H1 (cell line): Measurements from ENCODE around the gene NID1. TPM values are rescaled to one million over a fixed set of nuclear protein-coding genes. Genes with fewer than 3 reads are reported as not detected.

Experiments
- CTCF ChIA-PET: fragments of 300-600 bp; sonication (Branson Sonifier 250); formaldehyde crosslinking; loops from one replicate; lab custom pipeline; 2021; ENCODE audit not compliant: partially characterized antibody; lab: Charles Lee
- POLR2A ChIA-PET: fragments of 300-600 bp; sonication (Branson Sonifier 250); formaldehyde crosslinking; loops from one replicate; lab custom pipeline; 2021; ENCODE audit warnings: inconsistent platforms; ENCODE audit not compliant: partially characterized antibody; lab: Charles Lee
- DNase-seq, 2 experiments: peaks; one replicate each; pipeline versions ENCODE4 v3.0.0 to v3.0.0-alpha.2; 2010 to 2022; ENCODE audit warnings: low spot score in 2 of 2, low read depth in 1 of 2, mixed read lengths in 1 of 2
- FAIRE-seq: peaks from 2 replicates; lab custom pipeline; 2011; peaks lifted over from hg19 to GRCh38; lab: Jason Lieb, UNC
- H2AFZ ChIP-seq: 2 replicates; pipeline ENCODE4 v1.8.1; 2012; ENCODE audit warnings: low read length, inconsistent platforms
- H2AK5ac ChIP-seq: 2 replicates; pipeline ENCODE4 v1.6.1; 2013; ENCODE audit warnings: low read depth, low read length
- H2BK120ac ChIP-seq: replicated peaks from 2 replicates; pipeline ENCODE3; 2013; ENCODE audit warnings: low read depth, low read length, inconsistent platforms
- H2BK12ac ChIP-seq: 2 replicates; pipeline ENCODE4 v1.6.1; 2013; ENCODE audit warnings: low read depth, low read length
- H2BK15ac ChIP-seq: 2 replicates; pipeline ENCODE4 v1.6.1; 2013; ENCODE audit warnings: low read length
- H2BK20ac ChIP-seq: 2 replicates; pipeline ENCODE4 v1.6.1; 2013; ENCODE audit warnings: low read length
- H2BK5ac ChIP-seq: 2 replicates; pipeline ENCODE4 v1.6.1; 2013; ENCODE audit warnings: low read depth, low read length
- H3K14ac ChIP-seq: 2 replicates; pipeline ENCODE4 v1.6.1; 2013; ENCODE audit warnings: inconsistent platforms; ENCODE audit not compliant: insufficient read length
- H3K18ac ChIP-seq: 2 replicates; pipeline ENCODE4 v1.6.1; 2013; ENCODE audit warnings: low read length; ENCODE audit errors: extremely low read depth
- H3K23ac ChIP-seq: 2 replicates; pipeline ENCODE4 v1.6.1; 2013; ENCODE audit warnings: inconsistent platforms; ENCODE audit not compliant: insufficient read length
- H3K23me2 ChIP-seq: 2 replicates; pipeline ENCODE4 v1.6.1; 2013; ENCODE audit warnings: low read depth, low read length
- H3K27ac ChIP-seq: 2 replicates; pipeline ENCODE4 v1.6.1; 2011; ENCODE audit warnings: low read depth, low read length, inconsistent platforms
- H3K27me3 ChIP-seq, 4 experiments: replicated peaks in 1 of 4; 1 replicate in 1 of 4; 2 replicates in 3 of 4; pipeline versions ENCODE4 v1.6.1 to v1.8.1; 2011 to 2013; ENCODE audit warnings: low read length in 3 of 4, mild to moderate bottlenecking in 3 of 4, inconsistent platforms in 2 of 4, mixed read lengths in 2 of 4, moderate library complexity in 1 of 4; ENCODE audit not compliant: control insufficient read depth in 3 of 4, insufficient read depth in 3 of 4; ENCODE audit errors: extremely low read depth in 1 of 4
- H3K36me3 ChIP-seq, 4 experiments: 2 replicates each; pipeline versions ENCODE4 v1.6.1 to v1.8.1; 2011 to 2013; ENCODE audit warnings: mild to moderate bottlenecking in 4 of 4, low read length in 3 of 4, moderate library complexity in 2 of 4, control low read depth in 1 of 4, inconsistent platforms in 1 of 4; ENCODE audit not compliant: insufficient read depth in 4 of 4, control insufficient read depth in 2 of 4
- H3K4ac ChIP-seq: replicated peaks from 2 replicates; pipeline ENCODE3; 2013; ENCODE audit warnings: low read length, low read depth, mixed read lengths, inconsistent platforms; ENCODE audit not compliant: insufficient read length
- H3K4me1 ChIP-seq, 4 experiments: replicated peaks in 1 of 4; 1 replicate in 1 of 4; 2 replicates in 3 of 4; pipeline versions ENCODE4 v1.6.1 to v1.8.1; 2011 to 2013; ENCODE audit warnings: low read length in 3 of 4, inconsistent platforms in 2 of 4, mixed read lengths in 1 of 4; ENCODE audit not compliant: insufficient read depth in 4 of 4, control insufficient read depth in 3 of 4
- H3K4me2 ChIP-seq, 2 experiments: 2 replicates each; pipeline versions ENCODE4 v1.6.1 to v1.8.1; 2011 to 2013; ENCODE audit warnings: low read depth in 2 of 2, low read length in 2 of 2, control low read depth in 1 of 2, inconsistent platforms in 1 of 2, mild to moderate bottlenecking in 1 of 2; ENCODE audit not compliant: insufficient read depth in 1 of 2
- H3K4me3 ChIP-seq, 4 experiments: fragments of 200-600, 300-600 bp in 1 of 4; sonication (generic), shearing (Covaris generic), sonication (Bioruptor Twin) in 1 of 4; 2 replicates each; pipeline versions ENCODE4 v1.5.1 to v1.8.1; 2011 to 2016; ENCODE audit warnings: low read length in 4 of 4, low read depth in 3 of 4, control low read depth in 2 of 4, inconsistent platforms in 2 of 4, mild to moderate bottlenecking in 2 of 4, mixed read lengths in 1 of 4, moderate library complexity in 1 of 4; ENCODE audit not compliant: insufficient read depth in 2 of 4; ENCODE audit errors: extremely low read depth in 1 of 4
- H3K56ac ChIP-seq: replicated peaks from 2 replicates; pipeline ENCODE3; 2013; ENCODE audit warnings: low read depth, mild to moderate bottlenecking, mixed read lengths, low read length, inconsistent platforms; ENCODE audit not compliant: insufficient read length
- H3K79me1 ChIP-seq: 2 replicates; pipeline ENCODE4 v1.6.1; 2013; ENCODE audit warnings: low read depth, low read length, control low read depth
- H3K79me2 ChIP-seq, 2 experiments: 2 replicates each; pipeline versions ENCODE4 v1.6.1 to v1.8.1; 2012 to 2013; ENCODE audit warnings: low read length in 2 of 2, mild to moderate bottlenecking in 2 of 2, inconsistent platforms in 1 of 2; ENCODE audit not compliant: insufficient read depth in 2 of 2, control insufficient read depth in 1 of 2
- H3K9ac ChIP-seq, 4 experiments: replicated peaks in 1 of 4; 1 replicate in 1 of 4; 2 replicates in 3 of 4; pipeline versions ENCODE4 v1.6.1 to v1.8.1; 2011 to 2013; ENCODE audit warnings: low read depth in 3 of 4, low read length in 3 of 4, control low read depth in 2 of 4, mild to moderate bottlenecking in 2 of 4, moderate library complexity in 2 of 4, inconsistent platforms in 1 of 4; ENCODE audit errors: extremely low read depth in 1 of 4
- H3K9me3 ChIP-seq, 2 experiments: 2 replicates each; pipeline versions ENCODE4 v1.6.1 to v1.8.1; 2012 to 2013; ENCODE audit warnings: mild to moderate bottlenecking in 2 of 2, moderate library complexity in 2 of 2, control low read depth in 1 of 2, inconsistent platforms in 1 of 2, low read depth in 1 of 2, low read length in 1 of 2, mixed read lengths in 1 of 2; ENCODE audit not compliant: insufficient read depth in 2 of 2
- H4K20me1 ChIP-seq, 2 experiments: replicated peaks in 1 of 2; 2 replicates each; pipeline versions ENCODE3 to v1.8.1; 2011 to 2013; ENCODE audit warnings: inconsistent platforms in 2 of 2, low read length in 2 of 2, mild to moderate bottlenecking in 1 of 2; ENCODE audit not compliant: insufficient read depth in 2 of 2, control insufficient read depth in 1 of 2
- H4K5ac ChIP-seq: 2 replicates; pipeline ENCODE4 v1.6.1; 2013; ENCODE audit warnings: low read length, low read depth, mixed read lengths, inconsistent platforms; ENCODE audit not compliant: insufficient read length
- H4K8ac ChIP-seq: 2 replicates; pipeline ENCODE4 v1.8.0; 2013; ENCODE audit warnings: mild to moderate bottlenecking, moderate library complexity, low read length, inconsistent platforms; ENCODE audit not compliant: insufficient read depth; ENCODE audit errors: extremely low read depth
- H4K91ac ChIP-seq: replicated peaks from 2 replicates; pipeline ENCODE3; 2013; ENCODE audit warnings: low read length, mixed read lengths, inconsistent platforms; ENCODE audit not compliant: insufficient read length
- GABPA ChIP-seq: IDR thresholded peaks from 2 replicates; pipeline ENCODE4 v1.6.1; 2011; ENCODE audit warnings: mild to moderate bottlenecking, low read length, moderate library complexity, borderline replicate concordance; ENCODE audit not compliant: insufficient read depth
- MAFK ChIP-seq: IDR thresholded peaks from 2 replicates; pipeline ENCODE4 v1.6.1; 2012; ENCODE audit warnings: low read depth, mild to moderate bottlenecking, improper control_type of control experiment, low read length
- SIX5 ChIP-seq: IDR thresholded peaks from 2 replicates; pipeline ENCODE4 v1.6.1; 2011; ENCODE audit warnings: mild to moderate bottlenecking, low read depth, low read length
- SP4 ChIP-seq: IDR thresholded peaks from 2 replicates; pipeline ENCODE4 v1.6.1; 2012; ENCODE audit warnings: low read length, inconsistent platforms
- WGBS, 2 experiments: shearing (Covaris generic) in 1 of 2; methylation state at CpG; one replicate each; pipeline versions ENCODE4 v1.1.6 to v1.1.7; 2013 to 2015; ENCODE audit warnings: low lambda C conversion rate in 2 of 2, mixed read lengths in 2 of 2, inconsistent platforms in 1 of 2, low coverage in 1 of 2, missing lambda C conversion rate in 1 of 2; ENCODE audit not compliant: insufficient replicate concordance in 2 of 2, insufficient coverage in 1 of 2, insufficient read length in 1 of 2; ENCODE audit errors: extremely low coverage in 1 of 2, missing lambda C conversion rate in 1 of 2; 5-methylcytosine and 5-hydroxymethylcytosine counted together
- polyA plus RNA-seq, 7 experiments: library from polyadenylated mRNA; depleted of rRNA in 3 of 7; stranded (reverse) in 5 of 7; unstranded in 2 of 7; fragments of >200 nt in 5 of 7; fragments of 200-250 nt in 2 of 7; gene quantifications; 1 replicate in 5 of 7; 2 replicates in 1 of 7; 4 replicates in 1 of 7; pipeline versions ENCODE4 v1.2.1 to v1.2.3, GENCODE V29; 2011 to 2013; ENCODE audit warnings: missing spikeins in 2 of 7, mixed read lengths in 2 of 7
- total RNA-seq: library from RNA; stranded (reverse); fragmentation: NEBNext Ultra II Directional; extraction: Animal tissue kit (Norgen Biotek cat#: 25700); gene quantifications from 2 replicates; pipeline ENCODE4 v1.2.1, GENCODE V29; 2021

The NID1 gene
- total and polyA plus RNA-seq, 2 of the 8 experiments (the other 6 are each of a cell fraction or from before 2014, with no cell fraction given) = 20.9 to 25.4 TPM

DNA sequence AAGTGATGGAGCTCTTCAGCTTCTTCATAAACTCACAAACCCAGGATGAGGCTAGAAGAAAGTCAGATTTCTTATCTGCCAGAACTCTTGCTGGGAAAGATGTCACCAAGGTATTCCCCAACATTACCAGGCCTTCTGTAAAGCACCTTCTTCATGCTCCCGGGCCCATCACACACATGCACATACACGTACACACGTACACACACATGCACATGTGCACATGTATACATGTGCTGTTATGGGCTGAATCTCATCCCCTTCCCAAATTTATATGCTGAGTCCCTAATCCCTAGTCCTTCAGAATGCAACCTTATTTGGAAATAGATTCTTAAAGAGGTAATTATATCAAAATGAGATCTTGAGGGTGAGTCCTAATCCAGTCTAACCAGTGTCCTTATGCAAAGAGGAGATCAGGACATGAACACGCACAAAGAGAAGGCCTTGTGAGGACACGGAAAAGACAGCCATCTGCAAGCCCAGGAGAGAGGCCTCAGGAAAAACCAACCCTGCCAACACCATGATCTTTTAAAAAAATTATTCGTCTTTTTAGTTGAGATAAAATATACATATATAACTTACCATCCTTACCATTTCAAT is 121.8 kb downstream of the NID1 start:
- Histone ChIP-seq H3K23ac (no peak overlapping the region), H2BK12ac (no peak overlapping the region), H3K27ac (no peak overlapping the region), H2BK20ac (no peak overlapping the region), H4K8ac (no peak overlapping the region), H3K9me3 (no peaks in the 10 kb centered on the region), H2BK120ac (no peak overlapping the region), H2AK5ac (no peak overlapping the region), H3K23me2 (peaks cover 2% of the 10 kb centered on the region; the same call in 1 of the 2 replicates), H3K79me2 (no peaks in the 10 kb centered on the region), H2BK15ac (no peak overlapping the region), H2BK5ac (no peak overlapping the region), H3K14ac (no peak overlapping the region), H3K9ac (no peak overlapping the region), H3K36me3 (no peaks in the 10 kb centered on the region), H3K18ac (no peak overlapping the region), H4K91ac (no peak overlapping the region), H4K5ac (no peak overlapping the region), H3K4me1 (no peaks in the 10 kb centered on the region), H3K4me3 (no peak overlapping the region), H3K27me3 (no peaks in the 10 kb centered on the region; a peak in 1 of 7 replicates), H3K4me2 (no peak overlapping the region), H3K56ac (no peak overlapping the region), H3K79me1 (no peaks in the 10 kb centered on the region), H2AFZ (no peak overlapping the region), H3K4ac (no peak overlapping the region), H4K20me1 (no peaks in the 10 kb centered on the region)
- FAIRE-seq (no peak), DNase-seq (no peak)
- ChIA-PET CTCF (interaction anchor here (0.6 to 6.7 kb wide), 7 partner anchors 12 to 98 kb away, joined by 3 to 35 read pairs (median 3); partner anchors contain the start of gene LYST), POLR2A (no interaction called here)
- WGBS, 2 experiments = 90% methylated on average over 6 of the region's 6 CpGs; no CpG with 5 or more reads in 1 of the 2 experiments
- TF ChIP-seq SP4 (no peak), MAFK (no peak), SIX5 (no peak), GABPA (no peak)
